ENCODE results near the gene IFI44L. TPM values are rescaled to one million over a fixed set of nuclear protein-coding genes. Genes with fewer than 3 reads are reported as not detected.

The IFI44L gene
- total RNA-seq, 2 donors from 2014 or later: 1.2 to 7.4 TPM

GRCh38 chr1:78630600-78630999 is 10.4 kb downstream of the IFI44L start:
- Histone ChIP-seq H3K36me3 (no peaks in the 10 kb centered on the region), H3K4me3 (no peak overlapping the region), H3K4me1 (replicated peaks) (no peaks in the 10 kb centered on the region), H3K27me3 (replicated peaks; ENCODE audit: insufficient read depth) (no peaks in the 10 kb centered on the region), H3K9me3 (no peaks in the 10 kb centered on the region), H3K27ac (no peak overlapping the region)
- intact Hi-C loops (cut with DNase I): no loop called here
- 95% methylated on average over 2 of the region's 2 CpGs for whole genome bisulfite sequencing
- no peak for DNase-seq (ENCODE audit: low spot score)
- TF ChIP-seq POLR2A (IDR thresholded peaks at IDR 0.05) (no peak), CTCF (IDR thresholded peaks at IDR 0.05) (no peak), POLR2AphosphoS5 (IDR thresholded peaks at IDR 0.05) (no peak)

- TF ChIP-seq POLR2A (IDR thresholded peaks at IDR 0.05) (no peak), CTCF (IDR thresholded peaks at IDR 0.05) (no peak), POLR2AphosphoS5 (IDR thresholded peaks at IDR 0.05) (no peak)
- H3K9me3 ChIP-seq: no peaks in the 10 kb centered on the region
- H3K27ac ChIP-seq: no peak overlapping the region
- H3K4me3 ChIP-seq: no peak overlapping the region
- no peaks in the 10 kb centered on the region for H3K36me3 ChIP-seq
- intact Hi-C loops (cut with DNase I): no loop called here
- no peaks in the 10 kb centered on the region for H3K27me3 ChIP-seq (replicated peaks; ENCODE audit: insufficient read depth)
- no peaks in the 10 kb centered on the region for H3K4me1 ChIP-seq (replicated peaks)
- DNase-seq (ENCODE audit: low spot score): no peak
- 94% methylated on average over 3 of the region's 4 CpGs for WGBS
Observed at GRCh38 chr1:78633209-78633608, 13.0 kb downstream of the IFI44L start.

GRCh38 chr1:78640462-78640861 is 20.2 kb downstream of the IFI44L start:
- intact Hi-C loops (cut with DNase I): no loop called here
- TF ChIP-seq POLR2AphosphoS5 (IDR thresholded peaks at IDR 0.05) (no peak), CTCF (IDR thresholded peaks at IDR 0.05) (no peak), POLR2A (IDR thresholded peaks at IDR 0.05) (no peak)
- no peak overlapping the region for H3K27ac ChIP-seq
- H3K9me3 ChIP-seq: no peaks in the 10 kb centered on the region
- no peaks in the 10 kb centered on the region for H3K4me1 ChIP-seq (replicated peaks)
- H3K27me3 ChIP-seq (replicated peaks; ENCODE audit: insufficient read depth): no peaks in the 10 kb centered on the region
- no peak for DNase-seq (ENCODE audit: low spot score)
- no peak overlapping the region for H3K4me3 ChIP-seq
- WGBS: 86% methylated on average over 1 of the region's 1 CpG
- H3K36me3 ChIP-seq: no peaks in the 10 kb centered on the region

- Histone ChIP-seq H3K9me3 (no peaks in the 10 kb centered on the region), H3K4me1 (replicated peaks) (no peaks in the 10 kb centered on the region), H3K27ac (no peak overlapping the region), H3K4me3 (no peak overlapping the region), H3K27me3 (replicated peaks; ENCODE audit: insufficient read depth) (no peaks in the 10 kb centered on the region), H3K36me3 (no peaks in the 10 kb centered on the region)
- TF ChIP-seq POLR2AphosphoS5 (IDR thresholded peaks at IDR 0.05) (no peak), POLR2A (IDR thresholded peaks at IDR 0.05) (no peak), CTCF (IDR thresholded peaks at IDR 0.05) (no peak)
- WGBS: 94% methylated on average over 4 of the region's 4 CpGs
- intact Hi-C loops (cut with DNase I): no loop called here
- DNase-seq (ENCODE audit: low spot score): no peak
Observed at GRCh38 chr1:78641558-78641957, 21.3 kb downstream of the IFI44L start.

GRCh38 chr1:78645723-78646122 is 25.5 kb downstream of the IFI44L start:
- no peaks in the 10 kb centered on the region for H3K27me3 ChIP-seq (replicated peaks; ENCODE audit: insufficient read depth)
- intact Hi-C loops (cut with DNase I): no loop called here
- H3K4me3 ChIP-seq: no peak overlapping the region
- no peak for DNase-seq (ENCODE audit: low spot score)
- H3K36me3 ChIP-seq: no peaks in the 10 kb centered on the region
- TF ChIP-seq POLR2A (IDR thresholded peaks at IDR 0.05) (no peak), CTCF (IDR thresholded peaks at IDR 0.05) (no peak), POLR2AphosphoS5 (IDR thresholded peaks at IDR 0.05) (no peak)
- no peak overlapping the region for H3K27ac ChIP-seq
- no peaks in the 10 kb centered on the region for H3K9me3 ChIP-seq
- H3K4me1 ChIP-seq (replicated peaks): no peaks in the 10 kb centered on the region
- 70% methylated on average over 1 of the region's 1 CpG for WGBS
